ENCODE data around the gene KLF7.

DNA sequence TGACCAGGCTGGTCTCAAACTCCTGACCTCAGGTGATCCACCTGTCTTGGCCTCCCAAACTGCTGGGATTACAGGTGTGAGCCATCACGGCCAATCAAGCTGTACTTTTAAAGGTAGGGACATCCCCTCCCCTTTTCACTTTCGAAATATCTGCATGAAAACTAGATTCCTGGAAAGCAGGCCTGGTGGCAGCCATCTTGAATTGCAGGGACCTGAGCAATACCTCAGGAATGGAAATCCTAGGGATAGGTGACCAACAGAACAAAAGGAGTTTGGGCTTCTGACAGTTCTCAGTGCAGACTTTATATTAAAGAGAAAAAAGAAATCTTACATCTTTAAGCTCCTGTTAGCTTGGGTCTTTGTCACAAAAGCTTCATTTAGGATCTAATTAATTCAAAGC is 62.6 kb downstream of the KLF7 start:
- TF ChIP-seq, protein P1, sequence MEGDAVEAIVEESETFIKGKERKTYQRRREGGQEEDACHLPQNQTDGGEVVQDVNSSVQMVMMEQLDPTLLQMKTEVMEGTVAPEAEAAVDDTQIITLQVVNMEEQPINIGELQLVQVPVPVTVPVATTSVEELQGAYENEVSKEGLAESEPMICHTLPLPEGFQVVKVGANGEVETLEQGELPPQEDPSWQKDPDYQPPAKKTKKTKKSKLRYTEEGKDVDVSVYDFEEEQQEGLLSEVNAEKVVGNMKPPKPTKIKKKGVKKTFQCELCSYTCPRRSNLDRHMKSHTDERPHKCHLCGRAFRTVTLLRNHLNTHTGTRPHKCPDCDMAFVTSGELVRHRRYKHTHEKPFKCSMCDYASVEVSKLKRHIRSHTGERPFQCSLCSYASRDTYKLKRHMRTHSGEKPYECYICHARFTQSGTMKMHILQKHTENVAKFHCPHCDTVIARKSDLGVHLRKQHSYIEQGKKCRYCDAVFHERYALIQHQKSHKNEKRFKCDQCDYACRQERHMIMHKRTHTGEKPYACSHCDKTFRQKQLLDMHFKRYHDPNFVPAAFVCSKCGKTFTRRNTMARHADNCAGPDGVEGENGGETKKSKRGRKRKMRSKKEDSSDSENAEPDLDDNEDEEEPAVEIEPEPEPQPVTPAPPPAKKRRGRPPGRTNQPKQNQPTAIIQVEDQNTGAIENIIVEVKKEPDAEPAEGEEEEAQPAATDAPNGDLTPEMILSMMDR (IDR thresholded peaks at IDR 0.05) = no peak
- TF ChIP-seq TCF7L2 (IDR thresholded peaks at IDR 0.05; ENCODE audit: low read depth, low read length) = no peak
